HG03139 (cell line): ENCODE results near the gene OSBPL5.

Source experiments
- ATAC-seq: cut with Tn5 transposase; IDR thresholded peaks from one replicate; pipeline ENCODE4 v1.9.1; 2021; ENCODE audit not compliant: unreplicated experiment

Gene OSBPL5

DNA sequence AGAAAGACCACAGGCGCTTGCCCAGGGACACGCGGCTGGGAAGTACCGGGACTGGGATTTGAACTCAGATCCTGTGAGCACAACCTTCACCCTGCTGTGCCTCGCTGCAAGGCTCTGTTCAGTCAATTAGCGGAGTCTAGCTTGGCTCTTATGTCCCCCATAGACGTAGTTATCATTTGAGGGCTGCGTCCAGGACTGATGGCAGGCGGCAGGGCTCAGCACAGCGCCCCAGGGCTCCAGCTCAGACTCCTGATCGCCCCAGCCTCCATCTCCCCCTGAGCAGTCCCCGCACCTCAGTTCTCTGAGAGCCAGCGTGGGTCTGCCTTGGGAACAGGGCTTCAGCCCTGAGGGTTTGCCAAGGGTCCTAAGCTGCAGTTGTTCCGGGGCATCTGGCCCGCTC lies 33.7 kb upstream of the OSBPL5 start:
- ATAC-seq = no peak

DNA sequence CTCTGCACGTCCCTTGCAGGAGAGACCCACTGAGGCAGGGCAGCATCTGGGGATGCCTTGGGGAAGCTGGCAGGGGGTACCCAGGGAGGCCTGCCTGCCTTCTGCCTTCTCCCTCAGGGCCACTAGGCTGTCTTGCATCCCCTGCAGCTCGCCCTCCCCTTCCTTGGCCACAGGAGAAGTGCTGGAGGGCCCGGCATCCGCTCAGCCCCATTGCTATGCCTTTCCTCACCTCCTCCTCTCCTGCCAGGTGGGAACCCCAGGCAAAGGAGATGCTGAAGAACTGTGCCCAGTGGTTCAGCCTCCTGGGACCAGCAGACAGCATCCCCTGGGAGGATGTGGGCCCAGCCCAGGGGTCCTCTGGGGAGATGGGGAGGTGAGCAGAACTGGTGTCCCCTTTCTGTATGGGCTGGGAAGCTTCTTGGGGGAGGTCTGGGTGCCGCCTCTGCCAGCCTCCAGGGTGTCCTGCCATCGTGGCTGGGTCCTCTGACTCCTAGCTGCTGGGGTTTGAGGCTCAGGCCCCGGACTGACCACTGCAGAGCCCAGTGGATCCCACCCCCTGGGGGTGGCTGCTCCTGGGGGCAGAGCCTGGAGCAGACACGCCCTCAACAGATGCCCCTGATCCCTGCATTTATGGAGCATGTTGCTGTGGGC lies 32.9 kb upstream of the OSBPL5 start:
- no peak for ATAC-seq

DNA sequence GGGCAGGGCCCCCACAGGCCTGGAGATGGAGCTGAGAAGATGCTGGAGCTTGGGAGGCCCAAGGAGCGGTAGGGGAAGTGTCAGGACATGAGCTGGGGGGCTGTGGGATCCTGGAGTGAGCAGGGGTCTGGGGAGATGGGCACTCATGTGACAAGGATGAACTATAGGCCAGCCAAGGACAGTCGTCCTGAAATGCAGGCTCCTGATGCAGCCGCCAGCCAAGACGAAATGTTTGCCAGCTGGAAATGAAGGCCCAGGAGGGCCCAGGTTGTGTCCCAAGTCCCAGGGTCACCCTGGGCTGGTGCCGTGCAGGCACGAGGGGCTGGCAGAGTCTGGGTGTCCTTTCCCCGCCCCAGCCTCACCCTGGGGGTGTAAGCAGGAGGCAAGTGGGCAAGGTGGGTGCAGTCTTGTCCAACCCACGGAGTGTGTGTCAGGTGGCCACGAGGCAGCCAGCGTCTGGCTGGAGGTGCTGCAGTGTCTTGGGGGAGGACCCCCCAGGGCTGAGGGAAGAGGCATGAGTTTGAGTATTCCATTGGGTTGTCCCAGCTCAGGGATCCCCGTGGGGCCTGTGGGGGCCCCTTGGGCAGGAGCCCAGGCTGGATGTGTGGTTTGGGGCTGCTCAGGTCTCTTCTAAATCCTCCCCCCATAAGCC lies 32.1 kb upstream of the OSBPL5 start:
- ATAC-seq = no peak

DNA sequence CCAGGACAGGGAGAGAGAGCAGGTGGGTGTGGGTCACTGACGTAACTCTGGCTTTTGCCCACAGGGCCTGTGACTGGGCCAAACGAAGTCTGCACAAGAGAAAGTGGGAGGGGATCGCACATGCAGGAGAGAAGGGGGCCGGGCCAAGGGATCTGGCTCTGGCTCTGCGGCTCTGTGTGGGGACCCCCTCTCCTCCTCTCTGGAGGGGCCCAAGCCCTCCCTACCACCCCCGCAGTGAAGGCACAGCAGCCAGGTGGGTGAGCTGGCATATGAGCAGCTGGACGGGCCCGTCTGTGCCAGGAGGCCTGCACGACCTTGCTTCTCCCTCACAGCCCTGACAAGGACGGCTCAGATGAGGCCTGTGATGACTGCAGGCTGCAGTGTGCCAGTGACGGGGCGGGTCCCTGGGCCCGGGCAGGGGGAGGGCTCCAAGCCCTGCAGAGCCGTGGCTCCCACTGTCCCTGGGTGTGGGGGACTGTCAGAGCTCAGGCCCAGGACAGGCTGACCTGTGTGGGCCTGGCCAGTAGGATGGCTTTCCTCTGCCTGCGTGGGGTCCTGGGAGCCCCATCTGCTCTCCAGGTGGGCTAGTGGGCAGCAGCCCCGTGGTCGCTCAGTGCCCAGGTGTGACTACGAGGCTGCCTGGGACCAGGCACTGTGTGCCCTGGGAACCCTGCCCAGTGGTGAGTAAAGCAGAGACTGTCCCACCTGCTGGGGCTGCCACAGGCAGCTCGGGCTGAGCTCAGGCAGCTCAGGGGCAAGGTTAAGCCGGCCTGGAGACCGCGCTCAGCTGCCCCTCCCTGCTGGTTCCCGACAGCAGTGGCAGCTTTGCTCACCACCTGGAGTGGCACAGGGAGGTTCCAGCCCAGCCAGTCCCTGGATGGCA lies 31.3 kb upstream of the OSBPL5 start:
- ATAC-seq = no peak

DNA sequence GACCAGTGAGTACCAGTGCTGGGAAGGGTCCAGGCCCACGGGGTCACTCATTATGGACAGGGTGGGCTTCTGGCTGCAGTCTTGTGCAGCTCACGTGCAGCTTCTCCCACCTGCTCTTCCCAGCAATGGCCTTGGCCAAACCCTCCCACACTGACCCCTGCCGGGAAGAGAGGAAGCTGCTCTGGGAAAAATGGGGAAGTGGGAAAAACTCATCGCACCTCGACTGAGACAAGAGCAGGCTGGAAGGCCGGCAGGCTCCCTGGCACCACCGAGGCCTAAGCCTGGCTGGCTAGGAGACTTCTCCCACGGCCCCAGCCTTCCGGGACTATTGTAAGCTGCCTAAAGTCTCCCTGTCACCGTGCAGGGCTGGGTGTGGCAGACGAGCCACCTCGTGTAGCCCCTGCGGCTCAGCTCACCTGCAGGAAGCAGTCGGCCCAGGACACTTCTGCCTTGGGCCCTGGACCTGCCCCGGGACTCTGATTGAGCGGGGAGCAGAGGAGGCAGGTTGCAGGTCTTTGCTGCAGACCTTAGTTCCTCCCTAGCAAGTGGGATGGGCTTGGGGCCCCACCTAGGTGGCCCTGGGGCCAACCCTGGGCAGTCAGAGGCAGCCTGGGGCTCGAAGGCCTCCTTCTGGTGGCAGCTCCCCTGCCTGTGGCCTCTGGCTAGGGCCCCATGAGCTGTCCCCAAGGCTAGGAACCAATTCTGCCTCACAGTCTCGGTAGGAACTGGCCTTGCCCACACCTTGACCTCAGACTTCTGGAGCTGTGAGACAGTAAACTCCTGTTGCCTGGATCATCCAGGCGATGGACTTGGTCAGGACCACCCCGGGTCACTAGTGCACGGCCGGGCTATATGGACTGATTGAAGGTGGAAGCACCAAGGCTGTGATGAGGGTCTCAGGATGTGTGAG lies 30.4 kb upstream of the OSBPL5 start:
- no peak for ATAC-seq

DNA sequence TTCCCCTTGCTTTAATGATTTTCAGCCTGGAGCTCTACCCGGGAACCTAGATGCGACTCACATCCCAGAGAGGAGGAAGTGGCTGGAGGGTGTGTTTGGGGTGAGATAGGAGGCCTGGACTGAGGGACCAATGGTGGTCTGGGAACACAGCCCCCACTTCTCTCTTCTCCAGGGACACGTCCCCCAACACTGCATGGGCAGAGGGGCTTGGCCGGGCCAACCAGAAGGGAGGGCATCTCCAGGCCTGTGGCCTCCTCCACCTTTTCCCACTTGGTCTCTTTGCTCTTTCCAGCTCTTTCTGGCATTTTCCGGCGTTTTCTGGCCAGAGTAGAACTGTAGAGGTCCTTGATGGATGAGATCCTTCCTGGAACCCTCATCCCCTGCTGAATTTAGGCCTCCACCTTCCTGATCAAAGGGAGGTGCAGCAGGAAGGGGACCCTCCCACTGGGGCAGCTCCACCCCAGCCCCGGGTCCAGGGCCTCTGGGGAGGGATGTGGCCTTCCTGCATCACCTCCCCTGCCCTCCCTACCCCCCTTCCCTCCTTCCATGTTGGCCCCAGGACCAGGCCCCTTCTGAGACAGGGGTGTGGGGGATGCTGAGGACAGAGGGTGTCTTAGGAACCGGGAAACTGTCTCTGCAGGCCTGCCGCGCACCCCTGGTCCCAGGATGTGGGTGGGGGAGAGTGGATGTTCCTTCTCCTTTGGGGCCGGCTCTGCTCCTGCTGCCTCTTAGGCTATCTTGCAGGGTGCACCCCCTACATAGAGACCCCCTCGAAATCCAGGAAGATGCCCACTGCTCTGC lies 29.1 kb upstream of the OSBPL5 start:
- ATAC-seq = no peak

DNA sequence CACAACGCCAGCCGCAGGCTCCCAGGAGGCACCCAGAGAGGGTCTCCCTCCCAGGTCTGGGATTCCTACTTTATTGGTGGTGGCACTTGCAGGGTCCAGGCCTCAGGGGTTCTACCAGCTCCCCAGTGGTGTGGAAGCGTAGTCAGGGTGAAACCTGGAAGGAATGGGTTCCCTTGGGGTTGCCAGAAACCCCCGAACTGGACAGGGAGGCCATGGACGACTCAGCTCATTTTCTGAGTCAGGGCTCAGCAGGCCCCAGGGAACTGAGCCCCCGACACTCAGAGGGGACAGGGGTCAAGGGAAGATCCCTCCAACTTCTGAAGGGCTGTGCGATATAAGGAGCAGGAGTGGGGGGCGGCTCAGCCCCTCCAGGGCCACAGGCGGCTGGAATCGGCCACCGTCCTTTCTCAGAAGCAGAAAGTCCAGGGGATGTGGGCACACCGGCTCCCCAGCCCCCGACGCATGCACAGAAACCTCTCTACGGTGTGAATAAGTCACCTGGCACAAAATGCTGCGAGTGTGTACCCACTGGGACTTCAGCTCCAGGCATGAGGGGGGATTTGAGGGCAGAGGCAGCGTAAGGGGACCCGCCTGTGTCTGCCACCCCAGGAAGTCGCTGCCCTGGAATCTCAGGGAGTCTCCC lies 28.4 kb upstream of the OSBPL5 start:
- ATAC-seq = no peak

DNA sequence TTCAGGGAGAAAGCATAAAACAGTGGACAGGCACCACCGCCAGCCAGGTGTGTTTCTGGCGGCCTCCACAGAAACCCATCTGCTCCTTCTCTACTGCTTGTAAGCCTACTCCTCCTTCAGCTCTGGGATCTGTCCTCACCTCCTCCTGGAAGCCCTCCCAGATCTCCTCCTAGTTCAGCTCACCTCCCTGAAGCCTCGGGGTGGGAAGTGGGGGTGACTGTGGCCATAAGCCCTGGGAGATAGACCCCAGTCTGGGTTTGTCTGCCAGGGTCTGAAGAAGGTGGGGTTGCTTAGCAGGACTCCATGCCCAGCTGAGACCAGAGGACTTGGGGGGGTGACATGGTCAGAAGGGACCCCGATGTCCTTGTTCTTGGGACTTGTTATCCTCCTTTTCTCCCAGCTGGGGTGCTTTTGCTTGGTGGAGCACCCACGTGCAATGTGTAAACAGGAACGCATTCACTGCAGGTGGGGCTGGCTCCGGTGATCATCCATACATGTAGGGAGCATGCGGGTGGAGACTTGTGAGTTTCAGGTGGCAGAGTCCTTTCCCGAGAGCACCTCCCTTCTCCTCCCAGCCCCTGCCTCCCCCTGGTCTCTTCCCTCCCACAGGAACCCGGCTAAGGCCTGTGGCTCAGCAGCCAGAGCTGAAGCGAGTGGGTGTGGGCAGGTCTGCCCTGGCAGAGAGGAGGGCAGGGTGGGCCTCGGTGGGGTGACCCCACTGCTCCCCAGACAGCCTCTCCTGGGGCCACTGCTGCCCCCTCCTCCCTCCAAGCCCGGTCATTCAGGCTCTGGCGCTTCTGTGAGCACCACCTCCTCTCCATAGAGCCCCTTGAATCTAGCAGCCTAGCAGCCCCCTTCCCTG lies 27.6 kb upstream of the OSBPL5 start:
- no peak for ATAC-seq

DNA sequence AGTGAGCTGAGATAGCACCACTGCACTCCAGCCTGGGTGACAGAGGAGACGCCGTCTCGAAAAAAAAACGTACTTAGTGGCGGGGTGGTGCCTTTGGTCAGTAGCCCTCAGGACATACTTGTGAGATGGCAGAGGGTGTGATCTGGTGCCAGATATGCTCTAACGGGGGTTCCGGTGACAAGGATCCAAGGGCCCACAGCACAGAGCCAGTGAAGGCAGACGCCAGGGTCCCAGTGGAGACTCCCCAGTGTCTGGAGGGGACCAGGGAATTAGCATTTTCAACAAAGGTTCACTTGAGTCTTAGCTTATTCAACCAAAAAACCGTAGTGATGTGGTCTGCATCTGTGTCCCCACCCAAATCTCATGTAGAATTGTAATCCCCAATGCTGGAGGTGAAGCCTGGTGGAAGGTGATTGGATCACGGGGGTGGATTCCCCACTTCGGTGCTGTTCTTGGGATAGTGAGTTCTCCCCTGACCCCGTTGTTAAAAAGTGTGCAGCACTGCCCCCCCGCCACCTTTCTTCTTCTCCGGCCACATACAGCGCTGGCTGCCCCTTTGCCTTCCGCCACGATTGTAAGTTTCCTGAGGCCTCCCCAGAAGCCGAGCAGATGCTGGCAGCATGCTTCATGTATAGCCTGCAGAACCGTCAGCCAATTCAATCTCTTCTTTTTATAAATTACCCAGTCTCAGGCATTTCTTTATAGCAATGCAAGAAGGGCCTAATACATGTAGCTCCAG lies 26.6 kb upstream of the OSBPL5 start:
- no peak for ATAC-seq

DNA sequence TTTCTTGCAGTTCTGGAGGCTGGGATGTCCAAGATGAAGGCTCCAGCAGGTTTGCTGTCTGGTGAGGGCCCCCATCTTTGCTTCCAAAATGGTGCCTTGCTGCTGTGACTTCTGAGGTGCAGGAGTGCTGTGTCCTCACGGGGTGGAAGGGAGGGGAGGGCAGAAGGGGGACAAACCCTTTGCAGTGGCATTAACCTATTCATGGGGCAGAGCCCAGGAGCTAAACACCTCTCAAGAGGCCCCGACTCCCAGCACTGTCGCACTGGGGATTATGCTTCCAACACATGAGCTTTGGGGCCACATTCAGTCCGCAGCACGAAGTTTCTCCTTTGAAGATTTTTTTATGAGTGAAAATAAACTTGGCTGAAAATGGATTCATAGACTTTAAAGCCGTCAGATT lies 25.5 kb upstream of the OSBPL5 start:
- no peak for ATAC-seq

DNA sequence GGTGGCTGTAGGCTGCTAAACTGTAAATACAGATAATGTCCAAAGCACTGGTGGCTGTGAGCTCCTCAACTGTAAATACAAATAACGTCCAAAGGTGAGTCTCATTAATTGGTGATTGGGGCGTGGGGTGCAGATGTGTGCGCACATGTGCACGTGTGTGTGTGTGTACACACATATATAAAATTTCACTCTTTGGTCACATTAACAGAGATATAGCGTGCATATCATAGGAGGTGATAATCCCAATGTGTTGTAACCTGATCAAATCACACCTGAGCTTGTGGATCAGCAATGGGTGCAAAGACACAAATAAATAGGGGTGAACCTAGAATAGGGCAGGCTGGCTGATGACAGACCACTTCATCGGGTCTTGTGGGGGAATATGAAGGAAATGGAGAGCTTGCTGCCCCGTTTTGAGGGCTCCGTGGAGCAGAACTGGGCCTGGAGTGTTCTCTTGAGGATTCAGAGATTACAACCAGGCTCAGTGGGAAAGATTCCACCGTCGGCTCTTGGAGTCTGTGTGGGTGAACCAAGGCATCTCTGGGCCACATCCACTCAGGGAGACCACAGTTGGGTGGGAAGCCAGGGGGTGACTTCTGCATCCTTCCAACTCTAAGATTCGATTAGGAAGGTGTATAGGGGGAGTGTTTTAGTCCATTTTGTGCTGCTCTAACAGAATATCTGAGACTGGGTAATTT lies 24.9 kb upstream of the OSBPL5 start:
- no peak for ATAC-seq

DNA sequence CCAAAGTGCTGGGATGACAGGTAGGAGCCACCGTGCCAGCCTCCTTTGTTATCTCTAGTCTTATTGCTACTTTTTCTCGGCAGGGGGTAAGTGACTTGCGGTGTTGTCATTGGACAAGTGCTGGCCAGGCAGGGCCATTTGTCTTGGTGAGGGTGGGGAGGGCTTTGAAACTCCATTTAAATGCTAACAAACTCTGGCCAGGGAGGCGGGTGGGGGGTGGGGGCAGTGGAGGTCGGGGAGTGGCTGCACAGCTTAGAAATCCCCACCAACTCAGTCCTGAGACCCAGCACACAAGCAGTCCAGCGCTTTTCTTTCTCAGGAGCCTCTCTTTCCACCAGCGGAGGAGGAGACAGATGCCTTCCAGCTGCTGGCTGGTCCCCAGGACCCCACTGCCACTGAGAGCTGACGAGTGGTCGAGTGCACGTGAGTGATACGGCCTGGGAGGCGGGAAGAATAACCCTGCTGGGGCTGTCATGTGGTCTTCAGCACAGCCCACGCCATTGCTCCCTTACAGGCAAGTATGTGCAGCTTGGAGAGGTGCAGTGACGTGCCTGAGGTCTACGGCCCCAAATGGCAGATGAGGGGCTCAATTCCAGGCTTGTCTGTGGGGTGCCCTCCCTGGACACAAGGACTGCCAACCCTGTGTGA lies 24.2 kb upstream of the OSBPL5 start:
- ATAC-seq = no peak

DNA sequence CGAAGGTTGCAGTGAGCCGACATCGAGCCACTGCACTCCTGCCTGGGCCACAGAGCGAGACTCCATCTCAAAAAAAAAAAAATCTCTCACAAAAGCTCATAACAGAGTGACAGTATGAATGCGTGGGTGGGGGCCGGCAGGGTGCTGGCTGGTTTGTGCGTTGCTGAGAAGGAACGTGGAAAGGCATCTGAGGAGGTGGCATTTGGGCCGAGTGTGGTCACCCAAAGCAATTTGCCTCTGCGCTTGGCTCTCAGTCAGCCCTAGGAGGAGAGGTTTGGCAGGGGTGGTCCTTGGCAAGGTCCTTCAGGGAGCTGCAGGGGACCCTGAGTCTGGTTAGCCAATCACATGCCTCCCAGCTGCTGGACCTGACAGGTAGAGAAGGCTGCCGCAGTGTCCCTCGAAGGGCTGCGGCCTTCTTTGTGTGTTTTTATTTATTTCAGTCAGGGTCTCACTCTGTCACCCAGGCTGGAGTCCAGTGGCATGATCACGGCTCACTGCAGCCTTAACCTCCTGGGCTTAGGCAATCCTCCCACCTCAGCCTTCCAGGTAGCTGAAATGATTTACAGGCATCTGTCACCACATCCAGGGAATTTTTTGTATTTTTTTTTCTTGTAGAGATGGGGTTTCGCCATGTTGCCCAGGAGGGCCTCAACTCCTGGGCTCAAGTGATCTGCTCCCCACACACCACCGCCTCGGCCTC lies 23.5 kb upstream of the OSBPL5 start:
- ATAC-seq = no peak

DNA sequence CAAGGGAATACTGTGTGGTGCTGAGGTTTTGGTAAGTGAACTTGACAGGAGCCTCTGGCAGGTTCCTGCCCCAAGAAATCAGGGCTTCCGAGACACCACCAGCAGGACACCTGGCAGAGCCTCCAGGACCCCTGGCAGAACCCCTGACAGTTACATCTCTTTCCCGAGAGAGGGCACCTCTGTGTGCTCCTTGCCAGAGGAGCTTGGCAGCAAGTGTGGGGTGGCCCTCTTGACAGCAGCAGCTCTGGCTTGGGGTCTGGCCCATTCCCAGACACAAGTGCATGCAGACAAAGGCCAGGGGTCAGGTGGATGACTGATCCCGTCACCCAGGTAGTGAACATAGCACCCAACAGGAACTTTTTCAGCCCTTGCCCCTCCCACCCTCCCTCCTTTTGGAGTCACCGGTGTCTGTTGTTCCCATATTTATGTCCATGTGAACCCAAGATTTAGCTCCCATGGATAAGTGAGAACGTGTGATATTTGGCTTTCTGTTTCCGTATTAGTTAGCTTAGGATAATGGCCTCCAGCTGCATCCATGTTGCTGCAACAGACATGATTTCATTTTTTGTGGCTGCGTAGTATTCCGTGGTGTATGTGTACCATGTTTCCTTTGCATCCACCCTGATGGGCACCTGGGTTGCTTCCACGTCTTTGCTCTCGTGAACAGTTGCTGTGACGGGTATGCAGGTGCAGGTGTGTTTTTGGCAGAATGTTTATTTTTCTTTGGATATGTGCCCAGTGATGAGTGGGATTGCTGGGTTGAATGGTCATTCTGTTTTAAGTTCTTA lies 21.2 kb upstream of the OSBPL5 start:
- ATAC-seq = no peak

DNA sequence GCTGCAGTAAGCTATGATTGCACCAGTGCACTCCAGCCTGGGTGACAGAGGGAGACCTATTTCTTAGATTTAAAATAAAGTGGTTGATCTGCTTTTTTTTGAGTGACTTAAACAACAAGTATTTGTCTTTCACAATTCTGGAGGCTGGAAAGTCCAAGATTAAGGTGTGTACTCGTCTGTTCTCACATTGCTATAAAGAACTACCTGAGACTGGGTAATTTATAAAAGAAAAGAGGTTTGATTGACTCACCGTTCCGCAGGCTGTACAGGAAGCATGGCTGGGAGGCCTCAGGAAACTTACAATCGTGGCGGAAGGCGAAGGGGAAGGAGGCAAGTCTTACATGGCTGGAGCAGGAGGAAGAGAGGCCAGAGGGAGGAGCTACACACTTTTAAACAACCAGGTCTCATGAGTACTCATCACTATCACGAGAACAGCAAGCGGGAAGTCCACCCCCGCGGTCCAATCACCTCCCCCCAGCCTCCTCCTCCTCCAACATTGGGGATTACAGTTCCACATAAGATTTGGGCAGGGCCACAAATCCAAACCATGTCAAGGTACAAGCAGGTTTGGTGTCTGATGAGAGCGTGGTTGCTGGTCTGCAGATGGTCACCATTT lies 19.7 kb upstream of the OSBPL5 start:
- ATAC-seq = no peak
